ENCODE data around the gene SUPT3H.
A peak's percentile ranks its signal among the peaks of the same experiment; 100 is the strongest.
"Not testable (repeated sequence)": the region's sequence is repeated elsewhere in the genome, so short reads cannot be mapped to it uniquely, and the experiment has no call there.

The SUPT3H gene

DNA sequence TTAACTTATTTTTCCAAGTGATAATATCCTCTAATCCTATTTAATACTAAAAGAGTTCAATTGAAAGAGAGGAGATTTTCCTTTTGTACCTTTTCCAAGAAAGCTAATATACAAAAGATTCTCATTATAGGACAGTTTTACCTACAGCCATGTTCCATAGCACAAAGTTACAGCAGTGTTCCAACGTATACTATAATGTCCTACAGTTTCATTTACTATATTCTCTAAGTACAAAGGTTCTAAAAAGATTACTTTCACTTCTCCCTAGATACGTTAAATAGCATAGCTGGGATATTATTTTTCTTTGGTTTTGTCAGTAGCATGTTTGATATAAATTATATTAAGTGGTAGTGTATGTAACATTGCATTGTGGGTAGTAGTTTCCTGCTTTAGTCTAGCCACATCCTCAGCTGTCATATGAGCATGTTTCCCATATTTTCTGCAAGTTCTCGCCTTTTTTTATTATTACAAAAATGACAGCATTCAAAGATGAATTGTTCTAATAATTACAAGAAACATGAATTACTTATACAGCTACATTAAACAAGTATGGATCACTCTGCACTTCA, 54.0 kb downstream of the SUPT3H start:
- no peak for DNase-seq (ENCODE audit: low spot score)

DNA sequence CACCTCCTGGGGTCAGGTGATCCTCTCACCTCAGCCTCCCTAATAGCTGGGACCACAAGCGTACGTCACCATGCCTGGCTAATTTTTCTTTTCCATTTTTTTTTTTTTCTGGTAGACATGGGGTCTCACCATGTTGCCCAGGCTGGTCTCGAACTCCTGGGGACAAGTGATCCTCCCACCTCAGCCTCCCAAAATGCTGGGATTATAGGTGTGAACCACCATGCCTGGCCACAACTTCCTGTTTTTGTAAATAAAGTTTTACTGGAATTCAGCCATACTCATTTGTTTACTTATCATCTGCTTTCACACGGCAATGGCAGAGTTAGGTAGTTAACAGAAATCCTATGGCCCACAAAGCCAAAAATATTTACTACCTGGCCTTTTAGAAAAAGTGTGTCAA, 57.4 kb downstream of the SUPT3H start:
- no peak for DNase-seq (ENCODE audit: low spot score)

DNA sequence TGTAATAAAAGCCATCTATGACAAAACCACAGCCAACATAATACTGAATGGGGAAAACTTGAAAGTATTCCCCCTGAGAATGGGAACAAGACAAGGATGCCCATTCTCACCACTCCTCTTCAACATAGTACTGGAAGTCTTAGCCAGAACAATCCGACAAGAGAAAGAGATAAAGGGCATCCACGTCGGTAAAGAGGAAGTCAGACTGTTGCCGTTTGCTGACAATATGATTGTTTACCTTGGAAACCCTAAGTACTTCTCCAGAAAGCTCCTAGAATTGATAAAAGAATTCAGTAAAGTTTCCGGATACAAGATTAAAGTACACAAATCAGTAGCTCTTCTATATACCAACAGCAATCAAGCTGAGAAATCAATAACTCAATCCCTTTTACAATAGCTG, 63.6 kb downstream of the SUPT3H start:
- no peak for DNase-seq (ENCODE audit: low spot score)

DNA sequence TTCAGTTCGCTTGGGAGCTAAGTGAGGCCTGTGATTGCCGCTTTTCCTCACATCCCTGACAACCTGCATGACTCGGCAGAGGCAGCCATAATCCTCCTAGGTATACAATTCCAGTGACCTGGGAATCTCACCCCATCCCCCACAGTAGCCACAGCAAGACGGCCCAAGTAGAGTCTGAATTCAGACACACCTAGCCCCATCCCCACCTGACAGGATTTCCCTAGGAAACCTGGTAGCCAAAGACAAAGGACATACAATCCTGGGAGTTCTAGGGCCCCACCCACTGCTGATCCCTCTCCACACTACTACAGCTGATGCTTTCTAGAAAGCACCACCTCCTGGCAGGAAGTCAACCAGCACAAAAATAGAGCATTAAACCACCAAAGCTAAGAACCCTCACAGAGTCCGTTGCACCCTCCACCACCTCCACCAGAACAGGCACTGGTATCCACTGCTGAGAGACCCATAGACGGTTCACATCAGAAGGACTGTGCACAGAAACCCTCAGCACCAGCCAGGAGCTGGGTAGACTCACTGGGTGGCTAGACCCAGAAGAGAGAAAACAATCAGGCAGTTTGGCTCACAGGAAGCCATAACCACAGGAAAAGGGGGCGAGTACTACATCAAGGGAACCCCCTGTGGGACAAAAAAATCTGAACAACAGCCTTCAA, 67.5 kb downstream of the SUPT3H start:
- DNase-seq (ENCODE audit: low spot score), result no peak

DNA sequence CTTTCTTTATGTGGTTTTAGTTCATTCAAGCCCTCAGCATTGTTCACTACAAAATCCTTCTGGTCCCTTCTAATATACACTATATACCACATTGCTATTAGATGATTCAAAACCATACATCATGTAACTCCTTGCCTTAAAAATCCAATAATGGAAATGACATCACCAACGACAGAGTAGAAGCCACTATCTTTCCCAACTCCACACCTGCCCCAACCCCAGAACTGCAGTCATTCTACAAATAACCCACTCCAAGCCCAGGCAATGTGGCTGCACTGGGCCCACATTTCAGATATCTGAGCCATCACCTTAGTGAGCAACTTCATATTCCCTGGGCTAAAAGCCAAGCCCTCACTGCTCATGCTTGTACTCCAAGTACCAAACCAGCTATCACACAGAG, 72.2 kb downstream of the SUPT3H start:
- no peak for DNase-seq (ENCODE audit: low spot score)

DNA sequence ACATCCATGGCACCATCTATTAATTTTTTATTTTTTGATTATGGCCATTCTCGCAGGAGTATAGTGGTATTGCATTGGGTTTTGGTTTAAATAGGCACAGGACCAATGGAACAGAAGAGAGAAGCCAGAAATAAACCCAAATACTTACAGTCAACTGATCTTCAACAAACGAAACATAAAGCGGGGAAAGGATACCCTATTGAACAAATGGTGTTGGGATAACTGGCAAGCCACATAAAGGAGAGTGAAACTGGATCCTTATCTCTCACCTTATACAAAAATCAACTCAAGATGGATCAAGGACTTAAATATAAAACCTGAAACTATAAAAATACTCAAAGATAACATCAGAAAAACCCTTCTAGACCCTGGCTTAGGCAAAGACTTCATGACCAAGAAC, 74.9 kb downstream of the SUPT3H start:
- DNase-seq (ENCODE audit: low spot score), result no peak

DNA sequence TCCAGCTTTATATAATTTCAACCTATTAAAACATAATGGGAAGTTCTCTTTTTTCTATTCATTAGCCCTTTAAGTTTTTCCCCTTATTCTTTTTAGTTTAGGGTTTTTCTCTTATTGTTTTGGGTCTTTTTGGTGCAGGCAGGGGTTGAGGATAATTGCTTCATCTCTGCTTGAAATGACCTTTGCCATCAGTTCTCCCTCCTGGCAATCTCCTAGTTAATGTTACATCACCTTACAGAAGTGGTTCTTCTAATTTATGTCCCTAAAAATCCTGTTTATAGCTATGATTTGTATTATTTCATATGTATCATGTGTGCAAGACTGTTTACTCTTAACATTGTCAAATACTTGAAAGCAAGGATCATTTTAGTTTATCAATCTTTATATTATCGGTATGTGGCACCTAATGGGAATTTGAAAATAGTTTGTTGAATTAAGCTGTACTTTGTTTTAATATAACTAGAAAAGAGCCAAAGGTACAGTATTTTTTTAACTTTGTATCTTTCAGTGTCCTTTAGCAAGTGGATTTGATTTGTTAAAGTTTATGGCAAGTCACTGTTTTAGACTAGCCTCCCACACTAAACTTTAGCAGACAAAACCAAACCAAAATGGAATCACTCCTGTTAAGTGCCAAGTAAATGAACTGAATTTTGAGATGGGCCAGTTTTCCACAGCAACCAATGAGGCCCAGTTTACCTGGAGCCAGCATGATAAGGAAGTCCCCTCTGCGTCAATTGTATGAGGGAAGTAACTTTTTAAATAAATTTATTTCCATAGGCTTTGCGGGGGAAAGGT, 76.2 kb downstream of the SUPT3H start:
- no peak for DNase-seq (ENCODE audit: low spot score)

DNA sequence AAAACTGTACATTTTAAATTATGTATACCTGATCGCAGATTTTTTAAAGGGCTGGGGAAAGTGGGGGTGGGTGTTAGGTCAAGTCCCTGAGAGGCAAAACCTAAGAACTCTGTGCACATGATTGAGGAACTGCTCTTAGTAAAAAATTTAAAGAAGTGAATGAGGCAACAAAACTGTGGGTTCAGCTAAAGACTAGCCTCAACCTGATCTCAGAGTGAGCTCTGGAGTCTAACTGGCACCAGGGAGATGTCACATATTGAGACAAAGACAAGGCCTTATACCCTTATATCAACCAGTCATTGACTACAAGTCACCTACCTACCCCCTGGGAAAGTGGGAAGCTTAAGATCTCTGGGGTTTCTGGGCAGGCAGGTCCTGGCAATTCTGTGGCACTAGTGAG, 77.0 kb downstream of the SUPT3H start:
- DNase-seq (ENCODE audit: low spot score), result no peak

DNA sequence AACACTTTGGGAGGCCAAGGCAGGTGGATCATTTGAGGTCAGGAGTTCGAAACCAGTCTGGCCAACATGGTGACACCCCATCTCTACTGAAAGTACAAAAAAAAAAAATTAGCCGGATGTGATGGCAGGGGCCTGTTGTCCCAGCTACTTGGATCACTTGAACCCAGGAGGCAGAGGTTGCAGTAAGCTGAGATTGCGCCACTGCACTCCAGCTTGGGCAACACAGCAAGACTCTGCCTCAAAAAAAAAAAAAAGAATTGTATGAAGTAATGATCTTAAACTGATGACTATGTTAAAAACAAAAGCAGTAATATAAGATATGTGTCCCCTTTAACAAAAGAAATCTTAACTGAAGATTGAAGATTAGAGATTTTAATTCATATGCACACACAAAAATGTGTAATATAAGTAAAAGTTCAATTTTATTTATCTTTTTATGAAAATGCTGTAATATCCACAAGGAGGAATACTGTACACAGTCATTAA, 78.6 kb downstream of the SUPT3H start:
- DNase-seq (ENCODE audit: low spot score), result no peak

DNA sequence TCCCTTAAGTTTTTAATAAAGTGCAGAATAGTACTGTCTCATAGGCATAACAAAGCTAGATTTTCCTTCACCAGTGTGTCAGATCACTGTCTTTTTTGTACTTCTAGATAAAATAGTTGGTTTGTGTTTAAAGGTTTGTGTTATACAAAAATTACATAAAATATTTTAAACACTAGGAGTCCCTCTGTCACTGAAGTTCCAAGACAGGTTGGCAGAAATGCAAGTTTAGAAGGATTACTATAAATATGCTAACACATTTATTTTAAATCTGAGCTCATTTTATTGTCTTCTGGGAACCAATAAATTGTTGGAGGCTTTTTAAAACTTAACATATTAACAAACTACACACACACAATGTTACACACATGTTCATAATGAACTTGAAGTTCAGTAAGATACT, 80.4 kb downstream of the SUPT3H start:
- DNase-seq (ENCODE audit: low spot score), result no peak

DNA sequence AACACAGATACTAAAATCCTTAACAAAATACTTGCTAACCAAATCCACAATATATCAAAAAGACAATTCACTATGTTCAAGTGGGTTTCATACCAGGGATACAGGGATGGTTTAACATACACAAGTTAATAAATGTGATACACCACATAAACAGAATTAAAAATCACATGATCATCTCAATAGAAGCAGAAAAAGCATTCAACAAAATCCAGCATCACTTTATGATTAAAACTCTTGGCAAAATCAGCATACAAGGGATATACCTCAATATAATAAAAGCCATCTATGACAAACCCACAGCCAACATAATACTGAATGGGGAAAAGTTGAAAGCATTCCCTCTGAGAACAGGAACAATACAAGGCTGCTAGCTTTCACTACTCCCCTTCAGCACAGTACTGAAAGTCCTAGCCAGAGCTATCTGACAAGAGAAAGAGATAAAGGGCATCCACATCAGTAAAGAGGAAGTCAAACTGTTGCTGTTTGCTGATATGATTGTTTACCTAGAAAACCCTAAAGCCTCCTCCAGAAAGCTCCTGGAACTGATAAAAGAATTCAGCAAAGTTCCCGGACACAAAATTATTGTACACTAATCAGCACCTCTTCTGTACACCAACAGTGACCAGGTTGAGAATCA, 83.6 kb downstream of the SUPT3H start:
- DNase-seq (ENCODE audit: low spot score), result not testable (repeated sequence)

DNA sequence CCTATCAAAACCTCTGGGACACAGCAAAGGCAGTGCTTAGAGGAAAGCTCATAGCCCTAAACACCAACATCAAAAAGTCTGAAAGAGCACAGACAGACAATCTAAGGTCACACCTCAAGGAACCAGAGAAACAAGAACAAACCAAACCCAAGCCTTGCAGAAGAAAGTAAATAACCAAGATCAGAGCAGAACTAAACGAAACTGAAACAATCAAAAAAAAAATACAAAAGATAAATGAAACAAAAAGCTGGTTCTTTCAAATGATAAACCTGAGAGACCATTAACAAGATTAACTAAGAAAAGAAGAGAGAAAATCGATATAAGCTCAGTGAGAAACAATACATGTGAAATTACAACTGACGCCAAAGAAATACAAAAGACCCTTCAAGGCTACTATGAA, 84.4 kb downstream of the SUPT3H start:
- no peak for DNase-seq (ENCODE audit: low spot score)

DNA sequence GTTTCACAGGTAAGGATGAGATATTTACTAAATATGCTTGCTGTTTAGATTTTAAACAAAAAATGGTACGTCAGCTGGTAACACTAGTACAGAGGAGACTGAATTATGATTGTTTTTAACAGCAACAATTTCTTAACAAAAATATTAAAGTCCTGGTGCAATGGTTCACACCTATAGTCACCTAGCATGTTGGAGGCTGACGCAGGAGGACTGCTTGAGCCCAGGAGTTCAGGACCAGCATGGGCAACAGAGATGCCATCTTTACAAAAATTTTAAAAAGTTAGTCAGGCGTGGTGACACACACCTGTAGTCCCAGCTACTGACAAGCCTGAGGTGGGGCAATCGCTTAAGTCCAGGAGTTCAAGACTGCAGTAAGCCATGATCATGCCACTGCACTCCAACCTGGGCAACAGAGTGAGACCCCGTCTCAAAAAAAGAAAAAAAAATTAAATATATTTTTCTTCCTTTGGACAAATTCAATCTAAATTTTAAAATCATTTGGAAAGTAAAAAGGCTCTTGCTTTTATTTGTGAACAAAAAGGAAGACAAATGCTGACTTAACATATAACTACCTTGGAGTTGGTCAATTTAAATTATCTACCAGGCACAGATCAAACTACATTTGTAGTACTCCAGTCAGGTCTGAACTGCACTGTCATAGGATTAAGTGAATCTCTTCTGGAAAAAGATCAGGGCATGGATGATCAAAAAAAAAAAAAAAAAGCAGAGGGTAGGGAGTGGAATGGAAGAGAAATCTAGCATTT, 87.8 kb downstream of the SUPT3H start:
- DNase-seq (ENCODE audit: low spot score), result no peak

DNA sequence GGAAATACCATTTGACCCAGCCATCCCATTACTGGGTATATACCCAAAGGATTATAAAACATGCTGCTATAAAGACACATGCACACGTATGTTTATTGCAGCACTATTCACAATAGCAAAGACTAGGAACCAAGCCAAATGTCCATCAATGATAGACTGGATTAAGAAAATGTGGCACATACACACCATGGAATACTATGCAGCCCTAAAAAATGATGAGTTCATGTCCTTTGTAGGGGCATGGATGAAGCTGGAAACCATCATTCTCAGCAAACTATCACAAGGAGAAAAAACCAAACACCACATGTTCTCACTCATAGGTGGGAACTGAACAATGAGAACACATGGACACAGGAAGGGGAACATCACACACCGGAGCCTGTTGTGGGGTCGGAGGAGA, 91.0 kb downstream of the SUPT3H start:
- not testable (repeated sequence) for DNase-seq (ENCODE audit: low spot score)

DNA sequence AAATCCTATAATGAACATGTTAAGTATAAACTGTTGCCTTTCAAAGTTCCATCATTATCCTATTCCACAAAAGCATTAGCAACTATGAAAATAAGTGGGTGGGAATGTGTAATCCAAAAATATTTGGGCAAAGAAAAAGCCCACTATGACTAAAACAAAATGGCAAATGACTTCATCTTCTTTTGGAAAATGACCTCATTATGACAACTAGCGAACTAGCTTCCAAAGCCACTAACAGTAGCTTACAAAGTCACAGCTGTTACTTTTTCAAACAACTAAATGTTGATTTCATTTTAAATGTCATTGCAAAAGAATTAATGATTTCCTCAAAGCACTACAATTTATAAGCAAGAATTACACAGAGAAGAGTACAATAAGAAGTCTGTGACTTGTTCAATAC, 99.4 kb downstream of the SUPT3H start:
- DNase-seq (ENCODE audit: low spot score), result peak; percentile 18

DNA sequence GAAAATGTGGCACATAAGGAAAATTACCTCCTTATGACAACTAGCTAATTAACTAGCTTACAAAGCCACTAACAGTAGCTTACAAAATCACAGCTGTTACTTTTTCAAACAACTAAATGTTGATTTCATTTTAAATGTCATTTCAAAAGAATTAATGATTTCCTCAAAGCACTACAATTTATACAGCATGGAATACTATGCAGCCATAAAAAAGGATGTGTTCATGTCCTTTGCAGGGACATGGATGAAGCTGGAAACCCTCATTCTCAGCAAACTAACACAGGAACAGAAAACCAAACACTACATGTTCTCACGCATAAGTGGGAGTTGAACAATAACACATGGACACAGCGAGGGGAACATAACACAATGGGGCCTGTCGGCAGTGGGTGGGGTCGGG, 100.0 kb downstream of the SUPT3H start:
- not testable (repeated sequence) for DNase-seq (ENCODE audit: low spot score)

DNA sequence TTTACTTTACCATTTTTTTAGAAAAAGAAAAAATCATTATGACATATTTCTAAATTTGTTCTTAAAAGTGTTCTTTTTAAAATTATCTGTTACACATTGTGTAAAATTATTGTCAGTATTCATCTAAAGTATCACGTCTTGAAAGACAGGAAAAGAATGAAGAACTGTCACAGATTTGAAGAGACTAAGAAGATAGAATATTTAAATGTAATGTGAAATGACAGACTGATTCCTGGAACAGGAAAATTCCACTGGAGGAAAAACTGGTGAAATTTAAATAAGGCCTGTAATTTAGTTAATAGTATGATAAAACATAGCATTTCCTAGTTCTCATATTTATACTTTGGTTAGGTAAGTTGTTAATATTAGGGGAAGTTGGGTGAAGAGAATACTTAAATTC, 102.4 kb downstream of the SUPT3H start:
- no peak for DNase-seq (ENCODE audit: low spot score)

DNA sequence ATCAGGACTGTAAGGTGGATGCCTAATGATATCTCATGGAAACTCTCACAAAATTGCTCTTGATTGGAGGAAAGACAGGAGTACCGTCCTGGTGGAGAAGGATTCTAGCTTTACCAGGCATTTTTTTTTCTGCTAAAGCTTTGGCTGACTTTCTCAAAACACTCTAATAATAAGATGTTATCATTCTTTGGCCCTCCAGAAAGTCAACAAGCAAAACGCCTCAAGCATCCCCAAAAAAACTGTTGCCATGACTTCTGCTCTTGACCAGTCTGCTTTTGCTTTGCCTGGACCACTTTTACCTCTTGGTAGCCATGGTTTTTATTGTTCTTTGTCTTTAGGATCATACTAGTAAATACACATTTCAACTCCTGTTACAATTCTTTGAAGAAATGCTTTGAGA, 105.1 kb downstream of the SUPT3H start:
- no peak for DNase-seq (ENCODE audit: low spot score)

DNA sequence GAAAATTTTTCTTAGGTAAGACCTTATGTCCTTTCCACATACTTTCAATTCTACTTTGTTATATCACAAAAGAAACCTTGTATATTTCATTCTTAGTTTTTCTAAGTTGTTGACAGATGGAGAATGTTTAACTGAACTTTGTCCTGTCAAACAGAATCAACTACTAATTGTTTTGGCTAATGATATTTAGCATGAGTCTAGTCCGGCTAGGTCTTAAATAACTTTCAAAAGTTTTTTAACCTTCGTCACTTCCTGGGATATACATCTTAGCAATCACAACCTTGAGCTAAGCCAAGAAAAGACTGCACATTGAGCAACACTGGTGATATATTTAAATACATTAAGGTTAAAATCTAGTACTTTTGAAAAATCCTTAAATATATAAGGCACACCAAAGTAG, 112.5 kb downstream of the SUPT3H start:
- DNase-seq (ENCODE audit: low spot score), result no peak

DNA sequence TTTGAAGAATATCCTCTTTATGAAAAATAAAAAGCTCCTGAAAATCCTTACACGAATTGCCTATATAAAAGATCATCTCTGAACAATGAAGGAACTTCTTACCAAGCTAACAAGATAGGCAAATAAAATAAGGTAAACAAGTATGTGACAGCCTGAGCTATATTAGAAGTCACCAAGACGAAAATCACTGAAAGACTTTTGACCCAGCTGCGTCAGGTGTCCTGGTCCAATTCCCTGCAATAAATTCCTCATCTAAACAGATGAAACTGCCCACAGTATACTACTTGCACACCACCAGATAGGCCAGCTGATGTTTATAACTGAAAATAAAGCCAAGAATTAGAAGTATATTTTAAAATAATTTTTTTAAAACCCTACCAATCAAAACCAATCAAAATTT, 117.0 kb downstream of the SUPT3H start:
- DNase-seq (ENCODE audit: low spot score), result no peak

DNA sequence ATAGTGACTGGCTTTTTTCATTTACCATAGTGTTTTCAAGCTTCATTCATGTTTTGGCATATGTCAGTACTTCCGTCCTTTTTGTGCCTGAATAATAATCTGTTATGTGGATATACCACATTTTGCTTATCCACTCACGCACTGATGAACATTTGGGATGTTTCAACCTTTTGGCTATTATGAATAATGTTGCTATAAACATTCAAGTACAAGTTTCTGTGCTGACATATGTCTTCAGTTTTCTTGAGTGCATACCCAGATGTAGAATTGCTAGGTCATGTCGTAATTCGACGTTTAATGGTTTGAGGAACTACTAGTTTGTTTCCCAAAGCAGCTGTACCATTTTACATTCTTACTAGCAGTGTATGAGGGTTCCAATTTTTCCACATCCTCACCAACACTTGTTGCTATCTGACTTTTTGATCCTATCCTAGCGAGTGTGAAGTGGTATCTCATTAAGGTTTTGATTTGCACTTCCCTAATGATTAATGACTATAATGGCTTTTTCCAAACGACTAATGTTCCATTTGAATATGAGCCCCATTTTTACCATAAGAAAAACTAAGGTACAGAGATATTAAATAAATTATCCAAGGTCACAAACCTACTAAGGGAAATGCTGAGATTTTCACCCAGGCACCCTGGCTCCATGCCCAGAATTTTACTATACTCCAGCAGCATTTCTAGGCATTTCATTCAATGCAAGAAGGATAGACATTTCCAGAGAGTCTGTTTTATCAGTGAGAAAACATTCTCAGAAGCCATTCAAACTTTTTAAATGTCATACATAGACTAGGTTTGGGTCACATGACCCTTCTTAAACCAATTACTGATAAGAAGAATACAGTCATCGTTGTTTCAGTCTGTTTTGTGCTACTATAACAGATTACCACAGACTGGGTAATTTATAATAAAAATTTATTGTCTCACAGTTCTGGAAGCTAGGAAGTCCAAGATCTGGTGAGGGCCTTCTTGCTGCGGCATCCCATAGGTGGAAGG, 120.7 kb downstream of the SUPT3H start:
- DNase-seq (ENCODE audit: low spot score), result no peak
